HCT116 (cell line): Measurements from ENCODE around the gene NKPD1. TPM values are rescaled to one million over a fixed set of nuclear protein-coding genes. Genes with fewer than 3 reads are reported as not detected.

Experiments
- EGR1 ChIP-seq: IDR thresholded peaks from 2 replicates; pipeline ENCODE4 v1.6.1; 2012; ENCODE audit warnings: low read depth
- ELF1 ChIP-seq: IDR thresholded peaks from 2 replicates; pipeline ENCODE4 v1.6.1; 2012; ENCODE audit warnings: low read depth, borderline replicate concordance
- JUND ChIP-seq: IDR thresholded peaks from 2 replicates; pipeline ENCODE4 v1.6.1; 2012
- SIN3A ChIP-seq: IDR thresholded peaks from 2 replicates; pipeline ENCODE4 v1.6.1; 2012; ENCODE audit warnings: low read depth
- SRF ChIP-seq: IDR thresholded peaks from 2 replicates; pipeline ENCODE4 v1.6.1; 2012; ENCODE audit warnings: low read depth
- ZNF274 ChIP-seq: fragments of 200-500 bp; sonication (Bioruptor generic); IDR thresholded peaks from 2 replicates; pipeline ENCODE4 v1.6.1; 2014; ENCODE audit warnings: mild to moderate bottlenecking, low read depth, low read length, inconsistent platforms
- total RNA-seq: library from RNA; stranded (reverse); gene quantifications from one replicate; pipeline ENCODE4 v1.2.1, GENCODE V29; 2021; ENCODE audit not compliant: unreplicated experiment
- TF ChIP-seq, protein P1 (sequence below): IDR thresholded peaks from 2 replicates; pipeline ENCODE4 v1.6.1; 2011; ENCODE audit warnings: mild to moderate bottlenecking, low read length, moderate library complexity; ENCODE audit not compliant: insufficient replicate concordance; ENCODE audit errors: extremely low read depth
- TF ChIP-seq, protein P2 (sequence below): IDR thresholded peaks from 2 replicates; pipeline ENCODE4 v1.6.1; 2012; ENCODE audit warnings: low read depth

NKPD1 gene
- total RNA-seq, 1 experiment from 2014 or later, result 0.64 TPM

DNA sequence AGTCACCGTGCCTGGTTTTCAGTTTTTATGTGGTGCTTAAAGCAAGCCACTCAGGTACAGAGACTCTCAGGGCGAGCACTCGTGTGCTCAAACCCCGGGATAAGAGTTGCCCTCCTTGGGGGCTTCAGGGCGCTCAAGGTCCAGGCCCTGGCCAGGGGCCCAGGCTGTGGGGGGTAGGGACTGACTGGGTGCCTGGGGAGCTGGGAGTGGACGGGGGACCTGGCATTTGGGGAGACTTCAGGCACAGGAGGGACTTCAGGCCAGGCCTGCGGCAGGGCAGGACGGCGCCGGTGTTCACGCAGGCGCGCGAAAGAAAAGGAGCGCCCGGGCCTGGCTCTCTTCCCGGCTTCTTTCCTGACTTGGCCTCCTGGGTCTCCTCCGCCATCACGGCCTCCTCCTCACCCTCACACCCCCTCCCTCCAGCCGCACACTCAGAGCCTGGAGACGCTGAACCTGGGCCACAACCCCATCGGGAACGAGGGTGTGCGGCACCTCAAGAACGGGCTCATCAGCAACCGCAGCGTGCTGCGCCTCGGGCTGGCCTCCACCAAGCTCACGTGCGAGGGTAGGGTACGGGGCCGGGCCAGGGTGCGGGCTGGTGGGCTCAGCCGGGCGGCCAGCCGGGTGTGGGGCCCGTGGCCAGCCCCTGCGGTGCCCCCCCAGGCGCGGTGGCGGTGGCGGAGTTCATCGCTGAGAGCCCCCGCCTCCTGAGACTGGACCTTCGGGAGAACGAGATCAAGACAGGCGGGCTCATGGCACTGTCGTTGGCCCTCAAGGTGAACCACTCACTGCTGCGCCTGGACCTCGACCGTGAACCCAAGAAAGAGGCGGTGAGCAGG, 16.1 kb downstream of the NKPD1 start (continued):
- TF ChIP-seq, protein P1, sequence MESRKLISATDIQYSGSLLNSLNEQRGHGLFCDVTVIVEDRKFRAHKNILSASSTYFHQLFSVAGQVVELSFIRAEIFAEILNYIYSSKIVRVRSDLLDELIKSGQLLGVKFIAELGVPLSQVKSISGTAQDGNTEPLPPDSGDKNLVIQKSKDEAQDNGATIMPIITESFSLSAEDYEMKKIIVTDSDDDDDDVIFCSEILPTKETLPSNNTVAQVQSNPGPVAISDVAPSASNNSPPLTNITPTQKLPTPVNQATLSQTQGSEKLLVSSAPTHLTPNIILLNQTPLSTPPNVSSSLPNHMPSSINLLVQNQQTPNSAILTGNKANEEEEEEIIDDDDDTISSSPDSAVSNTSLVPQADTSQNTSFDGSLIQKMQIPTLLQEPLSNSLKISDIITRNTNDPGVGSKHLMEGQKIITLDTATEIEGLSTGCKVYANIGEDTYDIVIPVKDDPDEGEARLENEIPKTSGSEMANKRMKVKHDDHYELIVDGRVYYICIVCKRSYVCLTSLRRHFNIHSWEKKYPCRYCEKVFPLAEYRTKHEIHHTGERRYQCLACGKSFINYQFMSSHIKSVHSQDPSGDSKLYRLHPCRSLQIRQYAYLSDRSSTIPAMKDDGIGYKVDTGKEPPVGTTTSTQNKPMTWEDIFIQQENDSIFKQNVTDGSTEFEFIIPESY, result no peak
- TF ChIP-seq EGR1 (no peak), SIN3A (no peak), ELF1 (no peak), SRF (no peak), JUND (no peak), ZNF274 (no peak)
- TF ChIP-seq, protein P2, sequence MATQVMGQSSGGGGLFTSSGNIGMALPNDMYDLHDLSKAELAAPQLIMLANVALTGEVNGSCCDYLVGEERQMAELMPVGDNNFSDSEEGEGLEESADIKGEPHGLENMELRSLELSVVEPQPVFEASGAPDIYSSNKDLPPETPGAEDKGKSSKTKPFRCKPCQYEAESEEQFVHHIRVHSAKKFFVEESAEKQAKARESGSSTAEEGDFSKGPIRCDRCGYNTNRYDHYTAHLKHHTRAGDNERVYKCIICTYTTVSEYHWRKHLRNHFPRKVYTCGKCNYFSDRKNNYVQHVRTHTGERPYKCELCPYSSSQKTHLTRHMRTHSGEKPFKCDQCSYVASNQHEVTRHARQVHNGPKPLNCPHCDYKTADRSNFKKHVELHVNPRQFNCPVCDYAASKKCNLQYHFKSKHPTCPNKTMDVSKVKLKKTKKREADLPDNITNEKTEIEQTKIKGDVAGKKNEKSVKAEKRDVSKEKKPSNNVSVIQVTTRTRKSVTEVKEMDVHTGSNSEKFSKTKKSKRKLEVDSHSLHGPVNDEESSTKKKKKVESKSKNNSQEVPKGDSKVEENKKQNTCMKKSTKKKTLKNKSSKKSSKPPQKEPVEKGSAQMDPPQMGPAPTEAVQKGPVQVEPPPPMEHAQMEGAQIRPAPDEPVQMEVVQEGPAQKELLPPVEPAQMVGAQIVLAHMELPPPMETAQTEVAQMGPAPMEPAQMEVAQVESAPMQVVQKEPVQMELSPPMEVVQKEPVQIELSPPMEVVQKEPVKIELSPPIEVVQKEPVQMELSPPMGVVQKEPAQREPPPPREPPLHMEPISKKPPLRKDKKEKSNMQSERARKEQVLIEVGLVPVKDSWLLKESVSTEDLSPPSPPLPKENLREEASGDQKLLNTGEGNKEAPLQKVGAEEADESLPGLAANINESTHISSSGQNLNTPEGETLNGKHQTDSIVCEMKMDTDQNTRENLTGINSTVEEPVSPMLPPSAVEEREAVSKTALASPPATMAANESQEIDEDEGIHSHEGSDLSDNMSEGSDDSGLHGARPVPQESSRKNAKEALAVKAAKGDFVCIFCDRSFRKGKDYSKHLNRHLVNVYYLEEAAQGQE, result no peak
